H1 (cell line): ENCODE data around the gene ARHGAP24.

Experiments
- ATF2 ChIP-seq: IDR thresholded peaks from 2 replicates; pipeline ENCODE4 v1.6.1; 2012; ENCODE audit warnings: low read length, inconsistent platforms
- EP300 ChIP-seq, 2 experiments: IDR thresholded peaks; 1 replicate in 1 of 2; 2 replicates in 1 of 2; pipeline ENCODE4 v1.6.1; 2011 to 2012; ENCODE audit warnings: low read depth in 2 of 2, low read length in 2 of 2, mild to moderate bottlenecking in 2 of 2, borderline replicate concordance in 1 of 2, inconsistent platforms in 1 of 2, moderate library complexity in 1 of 2
- RAD21 ChIP-seq, 2 experiments: IDR thresholded peaks in 1 of 2; conservative IDR thresholded peaks in 1 of 2; 2 replicates each; pipeline ENCODE4 v1.6.1; 2011; ENCODE audit warnings: low read depth in 2 of 2, low read length in 2 of 2, improper control_type of control experiment in 1 of 2, inconsistent platforms in 1 of 2, mild to moderate bottlenecking in 1 of 2, moderate library complexity in 1 of 2
- TF ChIP-seq, protein P1 (sequence below), 3 experiments: IDR thresholded peaks; 1 replicate in 2 of 3; 2 replicates in 1 of 3; pipeline versions ENCODE4 v1.5.1 to v1.6.1; 2011; ENCODE audit warnings: low read length in 3 of 3, mild to moderate bottlenecking in 3 of 3, inconsistent platforms in 2 of 3, low read depth in 1 of 3, moderate library complexity in 1 of 3; ENCODE audit not compliant: insufficient read depth in 1 of 3; ENCODE audit errors: control extremely low read depth in 1 of 3

DNA sequence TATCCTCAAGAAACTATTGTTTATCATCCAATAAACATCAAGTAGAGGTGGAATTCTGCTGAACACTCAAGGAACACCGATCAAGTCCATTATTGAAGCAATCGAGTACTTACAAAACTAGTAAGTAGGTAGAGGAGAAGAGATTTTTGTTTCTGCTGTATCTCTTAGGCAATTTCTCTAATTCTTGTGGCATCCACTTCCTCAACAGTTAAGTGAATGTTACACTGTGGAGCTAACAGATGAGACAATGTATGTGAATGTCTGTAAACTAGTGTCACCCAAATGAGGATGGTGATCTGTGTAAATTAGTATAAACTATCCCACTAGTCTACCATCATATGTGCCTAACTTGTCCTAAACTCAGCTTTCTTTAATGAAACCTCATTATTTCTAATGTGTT, 261.6 kb downstream of the ARHGAP24 start:
- TF ChIP-seq EP300 (IDR thresholded peaks at IDR 0.05; ENCODE audit: borderline replicate concordance in 1 of 2, low read depth in 2 of 2, low read length in 2 of 2) (no peak), RAD21 (IDR thresholded peaks at IDR 0.05 in 1 of 2, conservative IDR thresholded peaks at IDR 0.05 in 1 of 2; ENCODE audit: low read depth in 2 of 2, low read length in 2 of 2) (no peak), ATF2 (no peak)
- TF ChIP-seq, protein P1, sequence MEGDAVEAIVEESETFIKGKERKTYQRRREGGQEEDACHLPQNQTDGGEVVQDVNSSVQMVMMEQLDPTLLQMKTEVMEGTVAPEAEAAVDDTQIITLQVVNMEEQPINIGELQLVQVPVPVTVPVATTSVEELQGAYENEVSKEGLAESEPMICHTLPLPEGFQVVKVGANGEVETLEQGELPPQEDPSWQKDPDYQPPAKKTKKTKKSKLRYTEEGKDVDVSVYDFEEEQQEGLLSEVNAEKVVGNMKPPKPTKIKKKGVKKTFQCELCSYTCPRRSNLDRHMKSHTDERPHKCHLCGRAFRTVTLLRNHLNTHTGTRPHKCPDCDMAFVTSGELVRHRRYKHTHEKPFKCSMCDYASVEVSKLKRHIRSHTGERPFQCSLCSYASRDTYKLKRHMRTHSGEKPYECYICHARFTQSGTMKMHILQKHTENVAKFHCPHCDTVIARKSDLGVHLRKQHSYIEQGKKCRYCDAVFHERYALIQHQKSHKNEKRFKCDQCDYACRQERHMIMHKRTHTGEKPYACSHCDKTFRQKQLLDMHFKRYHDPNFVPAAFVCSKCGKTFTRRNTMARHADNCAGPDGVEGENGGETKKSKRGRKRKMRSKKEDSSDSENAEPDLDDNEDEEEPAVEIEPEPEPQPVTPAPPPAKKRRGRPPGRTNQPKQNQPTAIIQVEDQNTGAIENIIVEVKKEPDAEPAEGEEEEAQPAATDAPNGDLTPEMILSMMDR (IDR thresholded peaks at IDR 0.05; ENCODE audit: control extremely low read depth in 1 of 3, insufficient read depth in 1 of 3, low read depth in 1 of 3, low read length in 3 of 3) = no peak
